HPDE6-E6E7 (cell line): Measurements from ENCODE around the gene TMEM170B.

Source experiments
- DNase-seq: peaks from one replicate; pipeline ENCODE4 v3.0.0; 2011; ENCODE audit warnings: missing footprints; ENCODE audit errors: extremely low spot score

Gene TMEM170B

GRCh38 chr6:11616200-11616611 lies 78.7 kb downstream of the TMEM170B start:
- no peak for DNase-seq

GRCh38 chr6:11618533-11618932 lies 81.0 kb downstream of the TMEM170B start:
- DNase-seq = no peak

- no peak for DNase-seq
Observed at GRCh38 chr6:11621119-11621518, 83.6 kb downstream of the TMEM170B start.

- DNase-seq = no peak
Observed at GRCh38 chr6:11622156-11622555, 84.6 kb downstream of the TMEM170B start.

- no peak for DNase-seq
Observed at GRCh38 chr6:11623272-11623671, 85.7 kb downstream of the TMEM170B start.

- DNase-seq = no peak
Observed at GRCh38 chr6:11625302-11625701, 87.8 kb downstream of the TMEM170B start.

GRCh38 chr6:11626356-11626755 lies 88.8 kb downstream of the TMEM170B start:
- no peak for DNase-seq

- DNase-seq = no peak
Observed at GRCh38 chr6:11628562-11628961, 91.0 kb downstream of the TMEM170B start.

GRCh38 chr6:11631008-11631407 lies 93.5 kb downstream of the TMEM170B start:
- no peak for DNase-seq

DNA sequence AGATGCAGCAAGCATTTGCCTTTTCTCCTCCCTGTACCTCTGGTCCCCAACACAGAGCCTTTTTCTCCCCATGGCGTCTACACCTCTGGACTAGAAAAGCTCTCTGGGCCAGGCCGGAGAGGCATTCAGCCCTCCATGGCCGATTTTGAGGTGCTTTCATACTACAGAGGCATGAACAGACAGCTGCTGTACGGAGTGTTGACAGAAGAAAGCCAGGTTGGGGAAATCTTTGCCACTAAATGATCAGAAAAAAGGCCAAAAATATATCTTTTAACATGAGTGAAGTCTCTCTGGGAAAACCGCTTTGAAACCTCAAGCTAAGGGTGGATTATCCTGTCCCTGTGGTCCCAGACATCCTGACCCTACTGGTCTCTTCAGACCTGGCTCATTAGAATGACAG lies 94.0 kb downstream of the TMEM170B start:
- DNase-seq = no peak

DNA sequence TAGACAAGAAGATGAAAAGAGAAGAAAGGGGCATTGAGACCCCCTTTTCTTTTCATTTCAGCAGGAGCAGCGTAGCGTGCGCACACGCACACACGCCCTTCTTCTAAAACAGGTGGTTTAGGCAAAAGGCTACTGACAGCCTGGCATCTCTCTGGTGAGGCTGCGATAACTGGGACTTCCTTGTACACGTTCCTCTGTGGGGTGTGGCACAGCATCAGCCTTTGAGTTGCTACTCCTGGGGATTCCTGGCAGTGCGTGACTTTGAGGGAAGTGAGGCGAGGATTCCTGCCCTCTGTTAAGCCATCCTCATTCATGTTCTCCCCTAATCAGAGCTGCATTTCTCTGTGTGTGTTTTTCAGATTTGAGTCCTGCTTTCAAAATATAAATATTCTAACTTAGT lies 94.7 kb downstream of the TMEM170B start:
- peak; percentile 74 for DNase-seq

DNA sequence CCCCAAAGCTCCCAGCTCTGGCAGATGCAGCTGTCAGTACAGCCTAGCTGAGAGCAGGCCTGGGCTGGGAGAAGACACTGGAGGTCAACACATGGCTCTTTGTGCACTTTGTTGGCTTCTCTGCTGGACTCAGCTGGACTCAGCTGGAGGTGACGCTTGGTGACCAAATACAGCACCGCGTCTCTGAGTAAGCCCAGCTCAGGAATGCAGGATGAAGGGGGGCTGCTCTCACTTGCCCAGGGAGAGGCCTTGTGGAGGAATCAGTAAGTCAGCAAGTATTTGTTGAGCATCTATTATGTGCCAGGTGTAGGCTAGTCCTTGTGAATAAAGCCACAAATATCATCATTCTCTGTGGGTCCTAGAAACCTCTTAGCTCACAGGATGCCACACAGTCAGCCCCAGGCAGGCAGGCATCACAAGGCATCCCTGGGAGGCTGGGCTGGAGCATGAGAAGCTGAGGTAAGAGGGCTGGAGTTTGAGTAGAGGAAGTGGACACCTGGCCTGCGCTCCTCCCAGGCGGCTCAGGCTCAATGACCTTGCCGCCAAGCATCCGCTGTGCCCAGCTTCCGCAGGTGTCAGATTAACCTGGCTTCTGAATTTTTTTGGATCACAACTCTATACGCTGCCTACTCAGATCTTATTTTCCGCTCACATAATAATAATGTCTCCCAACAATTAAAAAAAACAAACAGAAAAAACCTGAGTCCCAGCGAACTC lies 95.4 kb downstream of the TMEM170B start:
- no peak for DNase-seq
